ENCODE data around the gene NSUN2. TPM values are rescaled to one million over a fixed set of nuclear protein-coding genes. Genes with fewer than 3 reads are reported as not detected.

NSUN2 gene
- total and polyA plus RNA-seq, 9 donors = 33.5 to 52.1 (median 39.3) TPM

DNA sequence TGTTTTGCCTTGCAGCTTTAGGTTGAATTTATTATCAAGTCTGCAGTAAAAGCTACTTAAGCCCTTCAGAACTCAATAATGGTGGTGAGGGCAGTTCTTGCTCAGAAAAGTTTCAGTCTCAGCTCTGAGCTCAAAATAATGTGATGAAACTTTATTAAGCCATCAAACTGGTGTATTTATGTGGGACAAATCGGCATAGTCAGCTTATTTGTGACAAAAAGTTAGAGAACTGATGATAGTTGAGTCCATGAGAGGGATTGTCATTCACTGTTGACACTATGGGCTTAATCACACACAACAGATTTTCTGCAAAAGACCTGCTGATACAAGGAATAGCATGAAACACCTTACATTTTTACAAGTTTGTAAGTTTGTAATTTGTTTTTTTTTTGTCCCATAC lies 9.8 kb upstream of the NSUN2 start:
- WGBS, 3 donors = 88 to 94% (median 91%) methylated on average over 1 of the region's 1 CpG
- H3K4me1 ChIP-seq (ENCODE audit: insufficient read depth) = no peaks in the 10 kb centered on the region
- H3K4me3 ChIP-seq = no peak overlapping the region
- H3K9me3 ChIP-seq = no peaks in the 10 kb centered on the region
- TF ChIP-seq POLR2A (IDR thresholded peaks at IDR 0.05) (no peak), EP300 (IDR thresholded peaks at IDR 0.05) (no peak)
- TF ChIP-seq, protein P1, sequence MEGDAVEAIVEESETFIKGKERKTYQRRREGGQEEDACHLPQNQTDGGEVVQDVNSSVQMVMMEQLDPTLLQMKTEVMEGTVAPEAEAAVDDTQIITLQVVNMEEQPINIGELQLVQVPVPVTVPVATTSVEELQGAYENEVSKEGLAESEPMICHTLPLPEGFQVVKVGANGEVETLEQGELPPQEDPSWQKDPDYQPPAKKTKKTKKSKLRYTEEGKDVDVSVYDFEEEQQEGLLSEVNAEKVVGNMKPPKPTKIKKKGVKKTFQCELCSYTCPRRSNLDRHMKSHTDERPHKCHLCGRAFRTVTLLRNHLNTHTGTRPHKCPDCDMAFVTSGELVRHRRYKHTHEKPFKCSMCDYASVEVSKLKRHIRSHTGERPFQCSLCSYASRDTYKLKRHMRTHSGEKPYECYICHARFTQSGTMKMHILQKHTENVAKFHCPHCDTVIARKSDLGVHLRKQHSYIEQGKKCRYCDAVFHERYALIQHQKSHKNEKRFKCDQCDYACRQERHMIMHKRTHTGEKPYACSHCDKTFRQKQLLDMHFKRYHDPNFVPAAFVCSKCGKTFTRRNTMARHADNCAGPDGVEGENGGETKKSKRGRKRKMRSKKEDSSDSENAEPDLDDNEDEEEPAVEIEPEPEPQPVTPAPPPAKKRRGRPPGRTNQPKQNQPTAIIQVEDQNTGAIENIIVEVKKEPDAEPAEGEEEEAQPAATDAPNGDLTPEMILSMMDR (IDR thresholded peaks at IDR 0.05) = no peak
- intact Hi-C loops (cut with DNase I) = no loop called here
- DNase-seq = no peak
- H3K36me3 ChIP-seq = no peaks in the 10 kb centered on the region
- H3K27me3 ChIP-seq = no peaks in the 10 kb centered on the region
- H3K27ac ChIP-seq = no peak overlapping the region

DNA sequence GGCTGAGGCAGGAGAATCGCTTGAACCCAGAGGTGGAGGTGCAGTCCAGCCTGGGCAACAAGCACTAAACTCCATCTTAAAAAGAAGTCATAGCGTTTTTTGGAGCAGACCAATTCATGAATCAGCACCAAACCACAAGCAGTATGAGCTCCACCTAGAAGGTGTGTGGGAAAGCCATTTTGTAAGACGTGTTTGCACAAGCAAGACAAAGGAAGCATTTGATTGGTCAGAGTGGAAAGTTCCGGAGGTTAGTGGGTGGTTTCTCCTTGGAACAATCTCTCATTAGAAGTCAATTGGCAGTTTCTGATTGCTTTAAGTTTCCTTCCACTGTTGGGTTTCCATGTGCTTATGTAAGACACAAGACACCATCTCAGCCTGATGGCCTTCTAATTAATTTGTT lies 5.4 kb upstream of the NSUN2 start:
- Histone ChIP-seq H3K9me3 (no peaks in the 10 kb centered on the region), H3K27me3 (no peaks in the 10 kb centered on the region), H3K4me3 (no peak overlapping the region), H3K27ac (no peak overlapping the region), H3K36me3 (no peaks in the 10 kb centered on the region), H3K4me1 (ENCODE audit: insufficient read depth) (no peaks in the 10 kb centered on the region)
- TF ChIP-seq EP300 (IDR thresholded peaks at IDR 0.05) = no peak
- TF ChIP-seq, protein P1 (IDR thresholded peaks at IDR 0.05) = no peak
- no peak for TF ChIP-seq POLR2A (IDR thresholded peaks at IDR 0.05)
- intact Hi-C loops (cut with DNase I) = loop anchor here in 3 of 4 donors (10.0 kb wide), 3 partner anchors 67 to 107 kb away; no protein-coding TSS in a partner anchor
- 85 to 93% (median 88%) methylated on average over 4 of the region's 4 CpGs for WGBS, 3 donors
- DNase-seq = no peak

DNA sequence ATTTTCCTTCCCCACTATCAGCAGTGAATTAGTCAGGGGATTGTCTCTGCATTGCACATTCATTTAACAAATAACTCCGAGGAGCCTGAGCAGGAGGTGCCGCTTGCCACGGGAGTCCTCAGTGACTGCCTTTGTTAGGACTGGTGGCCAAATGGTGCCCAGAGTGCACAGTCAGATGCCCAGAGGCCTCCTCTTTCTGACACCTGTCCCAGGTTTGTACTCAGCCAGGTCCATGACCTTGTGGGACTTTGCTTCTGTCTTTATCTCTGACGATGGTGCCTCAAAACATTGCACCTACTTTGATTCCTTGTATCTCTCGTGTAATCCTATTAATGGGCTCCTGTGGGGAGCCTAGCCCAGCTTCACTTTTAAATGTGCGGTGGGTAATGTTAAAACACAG lies 4.7 kb upstream of the NSUN2 start:
- H3K36me3 ChIP-seq = no peaks in the 10 kb centered on the region
- WGBS, 3 donors = 66 to 78% (median 71%) methylated on average over 6 of the region's 6 CpGs
- no peaks in the 10 kb centered on the region for H3K4me1 ChIP-seq (ENCODE audit: insufficient read depth)
- intact Hi-C loops (cut with DNase I) = loop anchor here in 3 of 4 donors (10.0 kb wide), 3 partner anchors 67 to 107 kb away; no protein-coding TSS in a partner anchor
- no peaks in the 10 kb centered on the region for H3K9me3 ChIP-seq
- H3K27me3 ChIP-seq = no peaks in the 10 kb centered on the region
- H3K4me3 ChIP-seq = no peak overlapping the region
- TF ChIP-seq POLR2A (IDR thresholded peaks at IDR 0.05) (no peak), EP300 (IDR thresholded peaks at IDR 0.05) (no peak)
- TF ChIP-seq, protein P1 (IDR thresholded peaks at IDR 0.05) = no peak
- no peak overlapping the region for H3K27ac ChIP-seq
- DNase-seq = no peak

DNA sequence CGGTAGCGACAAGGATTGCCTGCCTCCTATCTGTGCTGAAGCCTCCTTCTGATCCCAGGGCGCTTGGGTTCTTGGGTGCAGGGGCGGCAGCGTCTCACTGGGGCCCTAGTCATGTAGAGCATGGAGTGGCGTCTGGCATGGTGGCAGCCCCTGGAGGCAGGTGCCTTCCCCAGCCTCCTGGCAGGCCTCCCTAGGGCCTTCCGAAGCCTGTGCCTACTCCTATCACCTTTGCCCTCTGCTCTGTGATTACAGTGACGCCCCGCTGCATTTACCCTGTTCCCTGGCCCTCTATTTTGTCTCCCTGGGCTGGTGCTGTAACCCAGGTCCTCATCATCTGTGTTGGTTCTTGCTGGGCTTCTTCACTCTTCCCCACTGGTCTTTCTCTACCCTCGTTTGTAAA lies 4.2 kb upstream of the NSUN2 start:
- Histone ChIP-seq H3K36me3 (no peaks in the 10 kb centered on the region), H3K4me3 (no peak overlapping the region), H3K4me1 (ENCODE audit: insufficient read depth) (no peaks in the 10 kb centered on the region), H3K9me3 (no peaks in the 10 kb centered on the region), H3K27ac (no peak overlapping the region), H3K27me3 (no peaks in the 10 kb centered on the region)
- no peak for DNase-seq
- intact Hi-C loops (cut with DNase I) = loop anchor here in 3 of 4 donors (10.0 kb wide), 3 partner anchors 68 to 108 kb away; no protein-coding TSS in a partner anchor
- TF ChIP-seq POLR2A (IDR thresholded peaks at IDR 0.05) (no peak), EP300 (IDR thresholded peaks at IDR 0.05) (no peak)
- TF ChIP-seq, protein P1 (IDR thresholded peaks at IDR 0.05) = no peak
- 77 to 84% (median 82%) methylated on average over 10 of the region's 10 CpGs for WGBS, 3 donors

Measured in ovary (tissue), 9 donors.